ENCODE results near the gene LBX2.

The LBX2 gene

GRCh38 chr2:74524955-74525716, 25.7 kb upstream of the LBX2 start:
- no peak for TF ChIP-seq GLIS3 (CRISPR knock-in tag; IDR thresholded peaks at IDR 0.05)
- TF ChIP-seq ESRRG (CRISPR knock-in tag; IDR thresholded peaks at IDR 0.05) = no peak
- no peak for TF ChIP-seq ZNF8 (CRISPR knock-in tag; IDR thresholded peaks at IDR 0.05)
- TF ChIP-seq TSHZ2 (CRISPR knock-in tag; IDR thresholded peaks at IDR 0.05) = no peak
- TF ChIP-seq CSRNP3 (CRISPR knock-in tag; IDR thresholded peaks at IDR 0.05) = no peak
- TF ChIP-seq CSDC2 (CRISPR knock-in tag; IDR thresholded peaks at IDR 0.05) = no peak
- no peak for TF ChIP-seq TCF4 (CRISPR knock-in tag; IDR thresholded peaks at IDR 0.05; ENCODE audit: borderline replicate concordance)
- TF ChIP-seq PPARA (CRISPR knock-in tag; IDR thresholded peaks at IDR 0.05; ENCODE audit: borderline replicate concordance) = no peak
- TF ChIP-seq SNAI2 (CRISPR knock-in tag; IDR thresholded peaks at IDR 0.05) = no peak
- ATAC-seq = no peak

- TF ChIP-seq ZNF70 (CRISPR knock-in tag; IDR thresholded peaks at IDR 0.05) = no peak
- no peak for TF ChIP-seq GLIS3 (CRISPR knock-in tag; IDR thresholded peaks at IDR 0.05)
- TF ChIP-seq BACH2 (CRISPR knock-in tag; IDR thresholded peaks at IDR 0.05; ENCODE audit: borderline replicate concordance) = no peak
- no peak for ATAC-seq
These were observed 24.6 kb upstream of the LBX2 start for GRCh38 chr2:74524005-74524404.

GRCh38 chr2:74522516-74522915, 23.1 kb upstream of the LBX2 start:
- ATAC-seq = peak; percentile 3; the same call in 1 of the 3 replicates
- no peak for TF ChIP-seq CSRNP3 (CRISPR knock-in tag; IDR thresholded peaks at IDR 0.05)

GRCh38 chr2:74516650-74517049, 17.2 kb upstream of the LBX2 start:
- no peak for ATAC-seq
- TF ChIP-seq ARNTL (CRISPR knock-in tag; IDR thresholded peaks at IDR 0.05; ENCODE audit: borderline replicate concordance, low read depth) = no peak
- no peak for TF ChIP-seq ZNF70 (CRISPR knock-in tag; IDR thresholded peaks at IDR 0.05)
- no peak for TF ChIP-seq POU6F1 (CRISPR knock-in tag; IDR thresholded peaks at IDR 0.05; ENCODE audit: borderline replicate concordance, low read depth)
- no peak for TF ChIP-seq OSR1 (CRISPR knock-in tag; IDR thresholded peaks at IDR 0.05)
- TF ChIP-seq TOX (CRISPR knock-in tag; IDR thresholded peaks at IDR 0.05; ENCODE audit: borderline replicate concordance) = no peak
- no peak for TF ChIP-seq ZC3H10 (CRISPR knock-in tag; IDR thresholded peaks at IDR 0.05)
- no peak for TF ChIP-seq PPARA (CRISPR knock-in tag; IDR thresholded peaks at IDR 0.05; ENCODE audit: borderline replicate concordance)
- no peak for TF ChIP-seq ZFP30 (CRISPR knock-in tag; IDR thresholded peaks at IDR 0.05)
- TF ChIP-seq TCF4 (CRISPR knock-in tag; IDR thresholded peaks at IDR 0.05; ENCODE audit: borderline replicate concordance) = no peak
- no peak for TF ChIP-seq ZNF565 (CRISPR knock-in tag; conservative IDR thresholded peaks at IDR 0.05; ENCODE audit: low read depth)
- no peak for TF ChIP-seq BACH2 (CRISPR knock-in tag; IDR thresholded peaks at IDR 0.05; ENCODE audit: borderline replicate concordance)
